GM23248 (cell line): ENCODE data around the gene TCP11X1. TPM values are rescaled to one million over a fixed set of nuclear protein-coding genes. Genes with fewer than 3 reads are reported as not detected.
"Not testable (repeated sequence)": the region's sequence is repeated elsewhere in the genome, so short reads cannot be mapped to it uniquely, and the experiment has no call there.

Experiments used
- DNase-seq: peaks from one replicate; pipeline ENCODE4 v3.0.0-alpha.2; 2015
- H2AFZ ChIP-seq: fragments of 200-600 bp; sonication (generic); 2 replicates; pipeline ENCODE4 v1.6.1; 2016; ENCODE audit warnings: antibody characterized with exemption
- H3F3A ChIP-seq: fragments of 200-600 bp; sonication (generic); 2 replicates; pipeline ENCODE4 v1.6.1; 2016; ENCODE audit warnings: mild to moderate bottlenecking, antibody characterized with exemption, mixed run types; ENCODE audit not compliant: insufficient read depth
- H3K27ac ChIP-seq: fragments of 200-600 bp; sonication (generic); 2 replicates; pipeline ENCODE4 v1.5.1; 2016; ENCODE audit warnings: mild to moderate bottlenecking
- H3K27me3 ChIP-seq: fragments of 200-600 bp; sonication (generic); replicated peaks from 2 replicates; pipeline ENCODE4 v1.6.1; 2016; ENCODE audit warnings: mild to moderate bottlenecking; ENCODE audit not compliant: insufficient read depth
- H3K36me3 ChIP-seq: fragments of 200-600 bp; sonication (generic); 2 replicates; pipeline ENCODE4 v1.6.1; 2016; ENCODE audit warnings: low read depth, mild to moderate bottlenecking
- H3K4me1 ChIP-seq: fragments of 200-600 bp; sonication (generic); 2 replicates; pipeline ENCODE4 v1.6.1; 2016; ENCODE audit warnings: mild to moderate bottlenecking; ENCODE audit not compliant: insufficient read depth
- H3K4me2 ChIP-seq: fragments of 200-600 bp; sonication (generic); one replicate; pipeline ENCODE4 v1.6.1; 2016; ENCODE audit warnings: mild to moderate bottlenecking; ENCODE audit not compliant: unreplicated experiment
- H3K4me3 ChIP-seq: fragments of 200-600 bp; sonication (generic); 2 replicates; pipeline ENCODE4 v1.5.1; 2016; ENCODE audit warnings: mild to moderate bottlenecking
- H3K79me2 ChIP-seq: fragments of 200-600 bp; sonication (generic); 2 replicates; pipeline ENCODE4 v1.6.1; 2016; ENCODE audit warnings: mild to moderate bottlenecking; ENCODE audit not compliant: insufficient read depth
- H3K9ac ChIP-seq: fragments of 200-600 bp; sonication (generic); 2 replicates; pipeline ENCODE4 v1.6.1; 2016; ENCODE audit warnings: mild to moderate bottlenecking
- H3K9me2 ChIP-seq: fragments of 200-600 bp; sonication (generic); 2 replicates; pipeline ENCODE4 v1.6.1; 2016; ENCODE audit warnings: mixed run types, mild to moderate bottlenecking, moderate library complexity; ENCODE audit not compliant: insufficient read depth
- H3K9me3 ChIP-seq: fragments of 200-600 bp; sonication (generic); one replicate; pipeline ENCODE4 v1.6.1; 2017; ENCODE audit warnings: low read depth
- H4K20me1 ChIP-seq: fragments of 200-600 bp; sonication (generic); 2 replicates; pipeline ENCODE4 v1.6.0; 2016; ENCODE audit not compliant: insufficient read depth
- WGBS, 2 experiments: methylation state at CpG; one replicate each; pipeline ENCODE4 v1.1.6; 2015 to 2017; ENCODE audit warnings: low lambda C conversion rate in 2 of 2, low coverage in 1 of 2; ENCODE audit errors: missing lambda C conversion rate in 2 of 2; 5-methylcytosine and 5-hydroxymethylcytosine counted together
- in situ Hi-C: fragments of 300-500 bp; cut with MboI; formaldehyde crosslinking; loops from 2 replicates; pipeline ENCODE4 v1.15.0; 2020
- polyA plus RNA-seq: library from polyadenylated mRNA; unstranded; fragments of >200 nt; fragmentation: Nextera tagmentation; extraction: Ambion mirVana; gene quantifications from 2 replicates; pipeline ENCODE4 v1.2.1, GENCODE V29; 2016
- total RNA-seq: library from RNA; depleted of rRNA; stranded (reverse); fragments of >200 nt; shearing (Covaris generic); gene quantifications from 2 replicates; pipeline ENCODE4 v1.2.3, GENCODE V29; 2014; rRNA removed

Gene TCP11X1
- total and polyA plus RNA-seq, 2 experiments from 2014 or later: not detected

- in situ Hi-C loops, H3K27ac ChIP-seq, H3K27me3 ChIP-seq, H3K79me2 ChIP-seq, H2AFZ ChIP-seq, H3K36me3 ChIP-seq, H3K4me3 ChIP-seq, H3K4me2 ChIP-seq, DNase-seq, H3K9ac ChIP-seq, H3K9me2 ChIP-seq, H4K20me1 ChIP-seq, H3K9me3 ChIP-seq, H3K4me1 ChIP-seq, H3F3A ChIP-seq: not testable (repeated sequence)
- WGBS, 2 experiments: no CpG with 5 or more reads among the region's 4 CpGs
These were observed 57.1 kb downstream of the TCP11X1 start for GRCh38 chrX:102272231-102272630.

Other genes starting within 250 kb of the TCP11X1 start
- not detected in 2 replicates for gene TCEAL2, start 89.6 kb upstream of the TCP11X1 start, total RNA-seq
- gene TCEAL2, start 89.6 kb upstream of the TCP11X1 start, polyA plus RNA-seq: not detected in 2 replicates
- gene TCEAL6, start 72.8 kb upstream of the TCP11X1 start, total RNA-seq: not detected in 2 replicates
- not detected in 2 replicates for gene TCEAL6, start 72.8 kb upstream of the TCP11X1 start, polyA plus RNA-seq
- not detected in 2 replicates for gene BEX5, start 59.3 kb upstream of the TCP11X1 start, total RNA-seq
- gene BEX5, start 59.3 kb upstream of the TCP11X1 start, polyA plus RNA-seq: not detected in 2 replicates
- not detected in 2 replicates for gene NXF2, start 31.9 kb downstream of the TCP11X1 start, total RNA-seq
- gene NXF2, start 31.9 kb downstream of the TCP11X1 start, polyA plus RNA-seq: not detected in 2 replicates
- gene NXF2B, start 224.7 kb downstream of the TCP11X1 start, total RNA-seq: not detected in 2 replicates
- gene NXF2B, start 224.7 kb downstream of the TCP11X1 start, polyA plus RNA-seq: not detected in 2 replicates